NCI-H2107 (cell line): ENCODE results near the gene TMEM150C.
A peak's percentile ranks its signal among the peaks of the same experiment; 100 is the strongest.
"Not testable (repeated sequence)": the region's sequence is repeated elsewhere in the genome, so short reads cannot be mapped to it uniquely, and the experiment has no call there.

ENCODE experiments used
- DNase-seq: peaks from one replicate; lab custom pipeline; 2025; lab: John Stamatoyannopoulos, UW

TMEM150C gene

GRCh38 chr4:82473621-82474164 lies 88.1 kb downstream of the TMEM150C start:
- no peak for DNase-seq

- DNase-seq = not testable (repeated sequence)
Measured at GRCh38 chr4:82473080-82473479, 88.7 kb downstream of the TMEM150C start.

- DNase-seq = no peak
Measured at GRCh38 chr4:82469791-82470345, 91.9 kb downstream of the TMEM150C start.

- DNase-seq = no peak
Measured at GRCh38 chr4:82467471-82467870, 94.3 kb downstream of the TMEM150C start.

GRCh38 chr4:82463221-82463620 lies 98.6 kb downstream of the TMEM150C start:
- no peak for DNase-seq

GRCh38 chr4:82462415-82462831 lies 99.4 kb downstream of the TMEM150C start:
- peak; percentile 20 for DNase-seq

- no peak for DNase-seq
Measured at GRCh38 chr4:82461710-82462109, 100.1 kb downstream of the TMEM150C start.

- no peak for DNase-seq
Measured at GRCh38 chr4:82458729-82459128, 103.1 kb downstream of the TMEM150C start.

- no peak for DNase-seq
Measured at GRCh38 chr4:82457266-82457665, 104.5 kb downstream of the TMEM150C start.

GRCh38 chr4:82452026-82452425 lies 109.8 kb downstream of the TMEM150C start:
- no peak for DNase-seq

GRCh38 chr4:82450966-82451755 lies 110.6 kb downstream of the TMEM150C start:
- DNase-seq = no peak

- no peak for DNase-seq
Measured at GRCh38 chr4:82447886-82448285, 113.9 kb downstream of the TMEM150C start.

- no peak for DNase-seq
Measured at GRCh38 chr4:82439088-82439487, 122.7 kb downstream of the TMEM150C start.

GRCh38 chr4:82437285-82438005 lies 124.3 kb downstream of the TMEM150C start:
- DNase-seq = no peak

- DNase-seq = no peak
Measured at GRCh38 chr4:82436780-82437179, 125.0 kb downstream of the TMEM150C start.

GRCh38 chr4:82436130-82436529 lies 125.7 kb downstream of the TMEM150C start:
- DNase-seq = no peak

GRCh38 chr4:82434949-82435348 lies 126.8 kb downstream of the TMEM150C start:
- DNase-seq = no peak

- DNase-seq = no peak
Measured at GRCh38 chr4:82433791-82434190, 128.0 kb downstream of the TMEM150C start.
